Measurements from ENCODE around the gene NEK5. TPM values are rescaled to one million over a fixed set of nuclear protein-coding genes. Genes with fewer than 3 reads are reported as not detected.

Gene NEK5
- polyA plus RNA-seq, 3 donors, result 0.07 TPM; not detected in 2

DNA sequence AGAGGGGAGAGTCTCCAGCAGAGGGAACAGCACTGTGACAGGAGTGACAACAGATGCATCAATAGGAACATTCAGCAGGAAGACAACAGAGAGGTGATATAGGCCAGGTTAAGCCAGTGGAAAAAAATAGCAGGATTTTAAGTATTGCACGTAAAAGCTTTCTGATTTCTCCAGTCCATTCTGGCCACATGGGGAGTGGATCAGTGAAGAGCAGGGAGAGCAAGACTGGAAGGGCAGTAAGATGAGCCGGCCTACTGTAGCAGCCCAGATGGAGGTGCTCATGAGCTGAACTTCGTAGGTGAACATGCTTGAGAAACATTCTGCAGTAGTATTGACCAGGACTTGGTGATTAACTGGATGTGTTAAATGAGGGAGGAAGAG is 102.6 kb downstream of the NEK5 start:
- intact Hi-C loops (cut with micrococcal nuclease), result no loop called here
- no peak overlapping the region for H3K9ac ChIP-seq (ENCODE audit: insufficient read depth, low read length, poor library complexity, severe bottlenecking)
- H3K27me3 ChIP-seq (ENCODE audit: control insufficient read depth in 2 of 2, insufficient read depth in 2 of 2, low read length in 2 of 2), result no peaks in the 10 kb centered on the region
- Mint-ChIP-seq H3K27ac (no peak overlapping the region), H3K9me3 (peaks cover 7 to 21% (median 12%) of the 10 kb centered on the region in 7 donors), H3K4me1 (no peaks in the 10 kb centered on the region), H3K4me3 (no peak overlapping the region), H3K27me3 (ENCODE audit: low read depth in 3 of 3) (peaks cover 0 to 3% (median 0%) of the 10 kb centered on the region in 3 donors), H3K36me3 (peaks cover 60 to 72% of the 10 kb centered on the region in 2 donors)
- no peak for DNase-seq
- H3K4me2 ChIP-seq (replicated peaks; ENCODE audit: extremely low read depth, low read length, poor library complexity, severe bottlenecking), result no peak overlapping the region
- no peaks in the 10 kb centered on the region for H3K4me1 ChIP-seq (ENCODE audit: control insufficient read depth in 1 of 2, insufficient read depth in 2 of 2, low read length in 2 of 2)
- H3K4me3 ChIP-seq (replicated peaks in 1 of 3; ENCODE audit: low read depth in 2 of 3, low read length in 3 of 3), result no peak overlapping the region
- 94% methylated on average over 3 of the region's 3 CpGs for WGBS (ENCODE audit: insufficient coverage)
- H3K9me3 ChIP-seq (replicated peaks in 1 of 2; ENCODE audit: control insufficient read depth in 1 of 2, insufficient read depth in 1 of 2, low read length in 2 of 2), result peaks cover 0 to 5% of the 10 kb centered on the region in 2 donors
- H3K79me2 ChIP-seq (ENCODE audit: insufficient read depth, low read length), result no peaks in the 10 kb centered on the region
- H2AFZ ChIP-seq (ENCODE audit: insufficient read depth, low read depth, low read length, poor library complexity, severe bottlenecking), result no peak overlapping the region
- H3K36me3 ChIP-seq (replicated peaks in 1 of 2; ENCODE audit: control insufficient read depth in 1 of 2, insufficient read depth in 2 of 2, low read length in 2 of 2), result peaks cover 31 to 76% of the 10 kb centered on the region in 2 donors
- H4K20me1 ChIP-seq (ENCODE audit: insufficient read depth, low read length), result peaks cover 7% of the 10 kb centered on the region
- no peak overlapping the region for H3K27ac ChIP-seq (ENCODE audit: low read depth in 1 of 2, low read length in 2 of 2)
- TF ChIP-seq, protein P1, sequence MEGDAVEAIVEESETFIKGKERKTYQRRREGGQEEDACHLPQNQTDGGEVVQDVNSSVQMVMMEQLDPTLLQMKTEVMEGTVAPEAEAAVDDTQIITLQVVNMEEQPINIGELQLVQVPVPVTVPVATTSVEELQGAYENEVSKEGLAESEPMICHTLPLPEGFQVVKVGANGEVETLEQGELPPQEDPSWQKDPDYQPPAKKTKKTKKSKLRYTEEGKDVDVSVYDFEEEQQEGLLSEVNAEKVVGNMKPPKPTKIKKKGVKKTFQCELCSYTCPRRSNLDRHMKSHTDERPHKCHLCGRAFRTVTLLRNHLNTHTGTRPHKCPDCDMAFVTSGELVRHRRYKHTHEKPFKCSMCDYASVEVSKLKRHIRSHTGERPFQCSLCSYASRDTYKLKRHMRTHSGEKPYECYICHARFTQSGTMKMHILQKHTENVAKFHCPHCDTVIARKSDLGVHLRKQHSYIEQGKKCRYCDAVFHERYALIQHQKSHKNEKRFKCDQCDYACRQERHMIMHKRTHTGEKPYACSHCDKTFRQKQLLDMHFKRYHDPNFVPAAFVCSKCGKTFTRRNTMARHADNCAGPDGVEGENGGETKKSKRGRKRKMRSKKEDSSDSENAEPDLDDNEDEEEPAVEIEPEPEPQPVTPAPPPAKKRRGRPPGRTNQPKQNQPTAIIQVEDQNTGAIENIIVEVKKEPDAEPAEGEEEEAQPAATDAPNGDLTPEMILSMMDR (IDR thresholded peaks at IDR 0.05), result no peak

GRCh38 chr13:52025475-52026245 is 103.2 kb downstream of the NEK5 start:
- Histone ChIP-seq H3K79me2 (ENCODE audit: insufficient read depth, low read length) (no peaks in the 10 kb centered on the region), H2AFZ (ENCODE audit: insufficient read depth, low read depth, low read length, poor library complexity, severe bottlenecking) (no peak overlapping the region), H3K4me1 (ENCODE audit: control insufficient read depth in 1 of 2, insufficient read depth in 2 of 2, low read length in 2 of 2) (no peaks in the 10 kb centered on the region), H3K27ac (ENCODE audit: low read depth in 1 of 2, low read length in 2 of 2) (no peak overlapping the region), H3K4me2 (replicated peaks; ENCODE audit: extremely low read depth, low read length, poor library complexity, severe bottlenecking) (no peak overlapping the region), H3K4me3 (replicated peaks in 1 of 3; ENCODE audit: low read depth in 2 of 3, low read length in 3 of 3) (no peak overlapping the region), H3K9me3 (replicated peaks in 1 of 2; ENCODE audit: control insufficient read depth in 1 of 2, insufficient read depth in 1 of 2, low read length in 2 of 2) (peaks cover 0 to 5% of the 10 kb centered on the region in 2 donors), H3K36me3 (replicated peaks in 1 of 2; ENCODE audit: control insufficient read depth in 1 of 2, insufficient read depth in 2 of 2, low read length in 2 of 2) (peaks cover 34 to 82% of the 10 kb centered on the region in 2 donors), H3K9ac (ENCODE audit: insufficient read depth, low read length, poor library complexity, severe bottlenecking) (no peak overlapping the region), H3K27me3 (ENCODE audit: control insufficient read depth in 2 of 2, insufficient read depth in 2 of 2, low read length in 2 of 2) (no peaks in the 10 kb centered on the region), H4K20me1 (ENCODE audit: insufficient read depth, low read length) (peaks cover 7% of the 10 kb centered on the region)
- Mint-ChIP-seq H3K9me3 (peaks cover 7 to 21% (median 12%) of the 10 kb centered on the region in 7 donors), H3K27ac (no peak overlapping the region), H3K27me3 (ENCODE audit: low read depth in 3 of 3) (peaks cover 0 to 3% (median 0%) of the 10 kb centered on the region in 3 donors), H3K4me1 (no peaks in the 10 kb centered on the region), H3K36me3 (peaks cover 65 to 74% of the 10 kb centered on the region in 2 donors), H3K4me3 (no peak overlapping the region)
- 96% methylated on average over 5 of the region's 8 CpGs for WGBS (ENCODE audit: insufficient coverage)
- DNase-seq, result no peak
- intact Hi-C loops (cut with micrococcal nuclease), result no loop called here
- TF ChIP-seq, protein P1 (IDR thresholded peaks at IDR 0.05), result no peak
